HEK293T (cell line): ENCODE results near the gene TNIK.
"Not testable (repeated sequence)": the region's sequence is repeated elsewhere in the genome, so short reads cannot be mapped to it uniquely, and the experiment has no call there.

Source experiments
- CTBP1 ChIP-seq: fragments of 450-650 bp; IDR thresholded peaks from 2 replicates; pipeline ENCODE4 v1.6.1; 2016; ENCODE audit warnings: borderline replicate concordance
- FOXK2 ChIP-seq: fragments of 450-650 bp; IDR thresholded peaks from 2 replicates; pipeline ENCODE4 v1.6.1; 2016; ENCODE audit warnings: mild to moderate bottlenecking
- HDGF ChIP-seq: fragments of 450-650 bp; IDR thresholded peaks from 2 replicates; pipeline ENCODE4 v1.6.1; 2017; ENCODE audit warnings: antibody characterized with exemption, borderline replicate concordance

DNA sequence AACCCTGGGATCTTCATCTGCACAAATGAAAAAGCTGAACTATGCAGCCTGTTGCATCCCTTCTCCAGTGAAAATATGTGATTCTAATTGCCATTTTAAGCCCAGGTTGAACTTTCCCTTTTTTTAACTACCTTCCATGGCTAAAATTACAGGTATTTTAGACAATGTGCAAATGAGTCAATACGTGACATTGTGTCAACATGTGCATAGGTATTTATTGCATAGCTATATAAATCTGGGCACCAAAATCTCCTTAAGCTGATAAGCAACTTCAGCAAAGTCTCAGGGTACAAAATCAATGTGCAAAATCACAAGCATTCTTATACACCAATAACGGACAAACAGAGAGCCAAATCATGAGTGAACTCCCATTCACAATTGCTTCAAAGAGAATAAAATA lies 37.4 kb downstream of the TNIK start:
- not testable (repeated sequence) for TF ChIP-seq HDGF, CTBP1, FOXK2
